ENCODE data around the gene CCDC85C.

DNA sequence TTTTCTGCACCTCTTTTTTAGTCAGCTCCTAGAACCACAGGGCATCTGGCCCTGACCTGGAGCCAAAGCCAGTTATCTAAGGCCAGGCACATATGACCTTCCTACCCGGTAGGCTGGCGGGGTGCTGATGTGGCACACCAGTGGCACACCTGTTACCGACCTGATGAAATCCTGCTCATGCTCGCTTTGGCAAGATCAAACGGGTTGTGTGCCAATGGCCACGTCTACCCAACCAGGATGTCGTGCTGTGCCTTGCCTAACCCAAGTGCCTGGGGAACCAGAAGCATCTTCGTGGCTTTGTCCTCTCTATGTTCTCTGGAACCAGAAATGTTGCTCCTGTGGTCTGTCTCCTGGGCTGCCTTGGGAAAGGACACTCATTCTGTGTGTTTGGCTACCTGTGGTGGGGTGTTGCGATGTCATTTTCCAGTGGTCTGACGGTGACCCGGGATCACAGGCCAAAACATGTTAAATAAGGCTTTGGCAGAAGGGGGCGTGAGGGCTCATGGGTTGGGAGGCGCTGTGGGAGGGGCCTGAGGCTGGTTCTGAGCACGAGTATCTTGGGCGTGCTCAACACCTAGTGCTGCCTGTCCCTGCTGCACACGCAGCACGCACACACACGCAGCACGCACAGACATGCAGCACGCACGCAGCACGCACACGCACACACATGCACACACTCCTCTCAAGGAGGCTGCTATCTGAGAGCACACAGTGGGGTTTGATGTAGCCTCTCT is 94.9 kb downstream of the CCDC85C start:
- TF ChIP-seq, protein P1, sequence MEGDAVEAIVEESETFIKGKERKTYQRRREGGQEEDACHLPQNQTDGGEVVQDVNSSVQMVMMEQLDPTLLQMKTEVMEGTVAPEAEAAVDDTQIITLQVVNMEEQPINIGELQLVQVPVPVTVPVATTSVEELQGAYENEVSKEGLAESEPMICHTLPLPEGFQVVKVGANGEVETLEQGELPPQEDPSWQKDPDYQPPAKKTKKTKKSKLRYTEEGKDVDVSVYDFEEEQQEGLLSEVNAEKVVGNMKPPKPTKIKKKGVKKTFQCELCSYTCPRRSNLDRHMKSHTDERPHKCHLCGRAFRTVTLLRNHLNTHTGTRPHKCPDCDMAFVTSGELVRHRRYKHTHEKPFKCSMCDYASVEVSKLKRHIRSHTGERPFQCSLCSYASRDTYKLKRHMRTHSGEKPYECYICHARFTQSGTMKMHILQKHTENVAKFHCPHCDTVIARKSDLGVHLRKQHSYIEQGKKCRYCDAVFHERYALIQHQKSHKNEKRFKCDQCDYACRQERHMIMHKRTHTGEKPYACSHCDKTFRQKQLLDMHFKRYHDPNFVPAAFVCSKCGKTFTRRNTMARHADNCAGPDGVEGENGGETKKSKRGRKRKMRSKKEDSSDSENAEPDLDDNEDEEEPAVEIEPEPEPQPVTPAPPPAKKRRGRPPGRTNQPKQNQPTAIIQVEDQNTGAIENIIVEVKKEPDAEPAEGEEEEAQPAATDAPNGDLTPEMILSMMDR (IDR thresholded peaks at IDR 0.05), result no peak
- TF ChIP-seq POLR2A (IDR thresholded peaks at IDR 0.05), result no peak
